Liver (tissue), 9 donors: ENCODE measurements around the gene DIAPH2. TPM values are rescaled to one million over a fixed set of nuclear protein-coding genes. Genes with fewer than 3 reads are reported as not detected.

Experiments used
- DNase-seq: peaks from one replicate; pipeline ENCODE4 v3.0.0-alpha.2; 2017; ENCODE audit warnings: low spot score
- H3K27ac ChIP-seq, 2 donors: one replicate each; pipeline ENCODE4 v1.7.0; 2013; ENCODE audit warnings: inconsistent platforms in 2 of 2, low read length in 2 of 2, control low read depth in 1 of 2, low read depth in 1 of 2, mild to moderate bottlenecking in 1 of 2
- H3K27me3 ChIP-seq, 4 donors: one replicate each; pipeline versions ENCODE4 v1.6.1 to v1.7.0; 2013; ENCODE audit warnings: low read length in 3 of 4, inconsistent platforms in 1 of 4, mild to moderate bottlenecking in 1 of 4, moderate library complexity in 1 of 4; ENCODE audit not compliant: control insufficient read depth in 4 of 4, insufficient read depth in 4 of 4
- H3K36me3 ChIP-seq, 4 donors: one replicate each; pipeline versions ENCODE4 v1.6.1 to v1.7.0; 2013; ENCODE audit warnings: low read length in 3 of 4, mild to moderate bottlenecking in 3 of 4, low read depth in 1 of 4, moderate library complexity in 1 of 4; ENCODE audit not compliant: control insufficient read depth in 4 of 4, insufficient read depth in 3 of 4
- H3K4me1 ChIP-seq, 4 donors: one replicate each; pipeline versions ENCODE4 v1.6.1 to v1.7.0; 2013; ENCODE audit warnings: low read length in 3 of 4, mild to moderate bottlenecking in 3 of 4, moderate library complexity in 1 of 4; ENCODE audit not compliant: control insufficient read depth in 4 of 4, insufficient read depth in 4 of 4
- H3K4me3 ChIP-seq, 3 donors: one replicate each; pipeline versions ENCODE4 v1.6.1 to v1.7.0; 2013; ENCODE audit warnings: low read length in 3 of 3, control low read depth in 1 of 3, low read depth in 1 of 3, mild to moderate bottlenecking in 1 of 3
- H3K9ac ChIP-seq, 2 donors: one replicate each; pipeline ENCODE4 v1.7.0; 2013; ENCODE audit warnings: low read length in 2 of 2, mild to moderate bottlenecking in 2 of 2, moderate library complexity in 2 of 2, control low read depth in 1 of 2, low read depth in 1 of 2
- H3K9me3 ChIP-seq, 4 donors: one replicate each; pipeline versions ENCODE4 v1.6.1 to v1.7.0; 2013; ENCODE audit warnings: low read length in 3 of 4; ENCODE audit not compliant: control insufficient read depth in 4 of 4
- CTCF ChIP-seq: fragments of 150-350 bp; IDR thresholded peaks from 2 replicates; pipeline ENCODE4 v1.5.1; 2017; ENCODE audit warnings: improper control_type of control experiment, low read depth, low read length; ENCODE audit not compliant: missing input control
- EGR1 ChIP-seq, 2 donors: IDR thresholded peaks; 2 replicates each; pipeline ENCODE4 v1.6.1; 2016 to 2018; ENCODE audit warnings: antibody characterized with exemption in 2 of 2, low read depth in 2 of 2
- FOXA1 ChIP-seq: IDR thresholded peaks from 2 replicates; pipeline ENCODE4 v1.6.1; 2016; ENCODE audit warnings: antibody characterized with exemption
- FOXA2 ChIP-seq: IDR thresholded peaks from 2 replicates; pipeline ENCODE4 v1.6.1; 2016; ENCODE audit warnings: antibody characterized with exemption
- GABPA ChIP-seq, 2 donors: IDR thresholded peaks in 1 of 2; conservative IDR thresholded peaks in 1 of 2; 2 replicates each; pipeline ENCODE4 v1.6.1; 2016; ENCODE audit warnings: antibody characterized with exemption in 2 of 2, mild to moderate bottlenecking in 1 of 2, moderate library complexity in 1 of 2
- HNF4A ChIP-seq, 2 donors: conservative IDR thresholded peaks; 2 replicates each; pipeline ENCODE4 v1.6.1; 2016; ENCODE audit warnings: antibody characterized with exemption in 2 of 2, mild to moderate bottlenecking in 2 of 2
- HNF4G ChIP-seq: IDR thresholded peaks from 2 replicates; pipeline ENCODE4 v1.6.1; 2016; ENCODE audit warnings: antibody characterized with exemption
- JUND ChIP-seq, 2 donors: IDR thresholded peaks; 2 replicates each; pipeline ENCODE4 v1.6.1; 2016; ENCODE audit warnings: antibody characterized with exemption in 2 of 2
- NR2F2 ChIP-seq: IDR thresholded peaks from 2 replicates; pipeline ENCODE4 v1.6.1; 2016; ENCODE audit warnings: antibody characterized with exemption
- RAD21 ChIP-seq, 2 donors: IDR thresholded peaks; 2 replicates each; pipeline ENCODE4 v1.6.1; 2016; ENCODE audit warnings: antibody characterized with exemption in 2 of 2, mild to moderate bottlenecking in 2 of 2
- RXRA ChIP-seq, 2 donors: IDR thresholded peaks; 2 replicates each; pipeline ENCODE4 v1.6.1; 2017 to 2018; ENCODE audit warnings: antibody characterized with exemption in 2 of 2, mild to moderate bottlenecking in 1 of 2
- SP1 ChIP-seq: IDR thresholded peaks from 2 replicates; pipeline ENCODE4 v1.6.1; 2018; ENCODE audit warnings: antibody characterized with exemption, mild to moderate bottlenecking
- TAF1 ChIP-seq: conservative IDR thresholded peaks from 2 replicates; pipeline ENCODE4 v1.6.1; 2016; ENCODE audit warnings: antibody characterized with exemption, mild to moderate bottlenecking
- YY1 ChIP-seq: IDR thresholded peaks from 2 replicates; pipeline ENCODE4 v1.6.1; 2016; ENCODE audit warnings: antibody characterized with exemption, mild to moderate bottlenecking
- ZBTB33 ChIP-seq: IDR thresholded peaks from 2 replicates; pipeline ENCODE4 v1.6.1; 2016; ENCODE audit warnings: antibody characterized with exemption
- WGBS: extraction: QIAGEN DNeasy Blood & Tissue Kit; methylation state at CpG from one replicate; pipeline ENCODE4 v1.1.7; 2013; 5-methylcytosine and 5-hydroxymethylcytosine counted together
- polyA plus RNA-seq, 2 donors: library from polyadenylated mRNA; stranded (reverse) in 1 of 2; unstranded in 1 of 2; fragments of 200-250 nt in 1 of 2; fragments of >200 nt in 1 of 2; fragmentation: Nextera tagmentation in 1 of 2; extraction: Ambion mirVana in 1 of 2; gene quantifications; one replicate each; pipeline versions ENCODE4 v1.2.1 to v1.2.3, GENCODE V29; 2013 to 2015
- total RNA-seq, 2 donors: library from RNA; depleted of rRNA; stranded (reverse); fragments of >200 nt; gene quantifications; one replicate each; pipeline ENCODE4 v1.2.3, GENCODE V29; 2014
- TF ChIP-seq, protein P1 (sequence below): IDR thresholded peaks from 2 replicates; pipeline ENCODE4 v1.6.1; 2016; ENCODE audit warnings: antibody characterized with exemption
- TF ChIP-seq, protein P2 (sequence below): IDR thresholded peaks from 2 replicates; pipeline ENCODE4 v1.6.1; 2016; ENCODE audit warnings: antibody characterized with exemption
- TF ChIP-seq, protein P3 (sequence below): IDR thresholded peaks from 2 replicates; pipeline ENCODE4 v1.6.1; 2016; ENCODE audit warnings: antibody characterized with exemption, mild to moderate bottlenecking
- donor health status: healthy.
- donor health status: healthy.
- donor health status: healthy.
- donor health status: healthy.
- donor health status: healthy.

The DIAPH2 gene
- total and polyA plus RNA-seq, 4 donors = 2.7 to 16.6 (median 5.3) TPM

- 100% methylated on average over 1 of the region's 1 CpG for WGBS
- Histone ChIP-seq H3K36me3 (no peaks in the 10 kb centered on the region), H3K27ac (no peak overlapping the region), H3K9me3 (no peaks in the 10 kb centered on the region), H3K4me1 (no peaks in the 10 kb centered on the region), H3K4me3 (no peak overlapping the region), H3K27me3 (no peaks in the 10 kb centered on the region), H3K9ac (no peak overlapping the region)
- no peak for TF ChIP-seq TAF1
- no peak for TF ChIP-seq HNF4A (conservative IDR thresholded peaks at IDR 0.05)
- no peak for TF ChIP-seq HNF4G
- TF ChIP-seq FOXA2 = no peak
- no peak for TF ChIP-seq SP1
- TF ChIP-seq, protein P1, sequence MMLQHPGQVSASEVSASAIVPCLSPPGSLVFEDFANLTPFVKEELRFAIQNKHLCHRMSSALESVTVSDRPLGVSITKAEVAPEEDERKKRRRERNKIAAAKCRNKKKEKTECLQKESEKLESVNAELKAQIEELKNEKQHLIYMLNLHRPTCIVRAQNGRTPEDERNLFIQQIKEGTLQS = no peak
- TF ChIP-seq GABPA (IDR thresholded peaks at IDR 0.05 in 1 of 2, conservative IDR thresholded peaks at IDR 0.05 in 1 of 2) = no peak
- no peak for TF ChIP-seq CTCF
- no peak for TF ChIP-seq JUND (IDR thresholded peaks at IDR 0.05)
- no peak for TF ChIP-seq ZBTB33
- no peak for TF ChIP-seq EGR1 (IDR thresholded peaks at IDR 0.05; ENCODE audit: low read depth in 2 of 2)
- TF ChIP-seq YY1 = no peak
- TF ChIP-seq, protein P2, sequence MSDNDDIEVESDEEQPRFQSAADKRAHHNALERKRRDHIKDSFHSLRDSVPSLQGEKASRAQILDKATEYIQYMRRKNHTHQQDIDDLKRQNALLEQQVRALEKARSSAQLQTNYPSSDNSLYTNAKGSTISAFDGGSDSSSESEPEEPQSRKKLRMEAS = no peak
- TF ChIP-seq FOXA1 = no peak
- TF ChIP-seq, protein P3, sequence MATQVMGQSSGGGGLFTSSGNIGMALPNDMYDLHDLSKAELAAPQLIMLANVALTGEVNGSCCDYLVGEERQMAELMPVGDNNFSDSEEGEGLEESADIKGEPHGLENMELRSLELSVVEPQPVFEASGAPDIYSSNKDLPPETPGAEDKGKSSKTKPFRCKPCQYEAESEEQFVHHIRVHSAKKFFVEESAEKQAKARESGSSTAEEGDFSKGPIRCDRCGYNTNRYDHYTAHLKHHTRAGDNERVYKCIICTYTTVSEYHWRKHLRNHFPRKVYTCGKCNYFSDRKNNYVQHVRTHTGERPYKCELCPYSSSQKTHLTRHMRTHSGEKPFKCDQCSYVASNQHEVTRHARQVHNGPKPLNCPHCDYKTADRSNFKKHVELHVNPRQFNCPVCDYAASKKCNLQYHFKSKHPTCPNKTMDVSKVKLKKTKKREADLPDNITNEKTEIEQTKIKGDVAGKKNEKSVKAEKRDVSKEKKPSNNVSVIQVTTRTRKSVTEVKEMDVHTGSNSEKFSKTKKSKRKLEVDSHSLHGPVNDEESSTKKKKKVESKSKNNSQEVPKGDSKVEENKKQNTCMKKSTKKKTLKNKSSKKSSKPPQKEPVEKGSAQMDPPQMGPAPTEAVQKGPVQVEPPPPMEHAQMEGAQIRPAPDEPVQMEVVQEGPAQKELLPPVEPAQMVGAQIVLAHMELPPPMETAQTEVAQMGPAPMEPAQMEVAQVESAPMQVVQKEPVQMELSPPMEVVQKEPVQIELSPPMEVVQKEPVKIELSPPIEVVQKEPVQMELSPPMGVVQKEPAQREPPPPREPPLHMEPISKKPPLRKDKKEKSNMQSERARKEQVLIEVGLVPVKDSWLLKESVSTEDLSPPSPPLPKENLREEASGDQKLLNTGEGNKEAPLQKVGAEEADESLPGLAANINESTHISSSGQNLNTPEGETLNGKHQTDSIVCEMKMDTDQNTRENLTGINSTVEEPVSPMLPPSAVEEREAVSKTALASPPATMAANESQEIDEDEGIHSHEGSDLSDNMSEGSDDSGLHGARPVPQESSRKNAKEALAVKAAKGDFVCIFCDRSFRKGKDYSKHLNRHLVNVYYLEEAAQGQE = no peak
- TF ChIP-seq RAD21 (IDR thresholded peaks at IDR 0.05) = no peak
- TF ChIP-seq RXRA (IDR thresholded peaks at IDR 0.05) = no peak
- no peak for TF ChIP-seq NR2F2
- DNase-seq = no peak
These were observed 149.5 kb downstream of the DIAPH2 start for GRCh38 chrX:96834137-96834536.
